Ovary (tissue), 9 donors: ENCODE data around the gene RND2. TPM values are rescaled to one million over a fixed set of nuclear protein-coding genes. Genes with fewer than 3 reads are reported as not detected.

Experiments
- DNase-seq, 5 donors: peaks; one replicate each; pipeline ENCODE4 v3.0.0-alpha.2; 2019 to 2020
- H3K27ac ChIP-seq, 2 donors: fragments of 200-600 bp; one replicate each; pipeline versions ENCODE4 v1.5.1 to v1.8.0; 2019 to 2022
- H3K27me3 ChIP-seq: fragments of 200-600 bp; one replicate; pipeline ENCODE4 v1.8.0; 2022
- H3K36me3 ChIP-seq: fragments of 200-600 bp; sonication (generic); one replicate; pipeline ENCODE4 v1.5.1; 2019
- H3K4me1 ChIP-seq: one replicate; pipeline ENCODE4 v1.8.1; 2013; ENCODE audit warnings: mild to moderate bottlenecking, moderate library complexity; ENCODE audit not compliant: insufficient read depth
- H3K4me3 ChIP-seq: fragments of 200-600 bp; sonication (generic); one replicate; pipeline ENCODE4 v1.5.1; 2017
- H3K9me3 ChIP-seq, 2 donors: fragments of 200-600 bp in 1 of 2; sonication (generic) in 1 of 2; one replicate each; pipeline versions ENCODE4 v1.5.1 to v1.8.1; 2013 to 2019; ENCODE audit warnings: mild to moderate bottlenecking in 1 of 2, moderate library complexity in 1 of 2
- CTCF ChIP-seq, 3 donors: fragments of 450-650 bp in 2 of 3; fragments of 200-600 bp in 1 of 3; IDR thresholded peaks; one replicate each; pipeline versions ENCODE4 v1.5.1 to v1.8.0; 2016 to 2022; ENCODE audit warnings: antibody characterized with exemption in 3 of 3, mild to moderate bottlenecking in 1 of 3
- EP300 ChIP-seq: sonication (generic); formaldehyde crosslinking; IDR thresholded peaks from one replicate; pipeline ENCODE4 v1.6.1; 2017; ENCODE audit warnings: antibody characterized with exemption
- POLR2A ChIP-seq: fragments of 450-650 bp; IDR thresholded peaks from one replicate; pipeline ENCODE4 v1.6.1; 2017; ENCODE audit warnings: antibody characterized with exemption, mild to moderate bottlenecking, moderate library complexity
- WGBS, 3 donors: extraction: QIAGEN DNeasy Blood & Tissue Kit in 1 of 3; methylation state at CpG; one replicate each; pipeline versions ENCODE4 v1.1.5 to v1.1.7; 2013 to 2017; 5-methylcytosine and 5-hydroxymethylcytosine counted together
- intact Hi-C, 4 donors: fragments of 100-400 bp; cut with DNase I; formaldehyde crosslinking; loops; one replicate each; pipeline versions ENCODE4 v1.11.0 to v1.15.1; 2022 to 2023
- polyA plus RNA-seq, 2 donors: library from polyadenylated mRNA; stranded (reverse); fragments of 200-250 nt in 1 of 2; fragments of 350-450 nt in 1 of 2; fragmentation: Illumina TruSeq in 1 of 2; extraction: RNeasy Lipid Tissue Mini Kit (QIAGEN cat#74804) in 1 of 2; gene quantifications; one replicate each; pipeline ENCODE4 v1.2.3, GENCODE V29; 2013 to 2014
- total RNA-seq, 7 donors: library from RNA; depleted of rRNA in 2 of 7; stranded (reverse); fragments of >200 nt in 2 of 7; fragmentation: NEBNext Ultra II Directional in 3 of 7; extraction: Animal tissue kit (Norgen Biotek cat#: 25700) in 3 of 7; gene quantifications; one replicate each; pipeline versions ENCODE4 v1.1.0 to v1.2.4, GENCODE V29; 2016 to 2023
- donor health status: DM: no; HTN: no; CAD: no; lungs with moderate emphysema.
- donor health status: DM: no; HTN: no; CAD: no.
- donor health status: Bipolar disorder and iron deficiency.
- donor health status: DM: yes; HTN: yes; CAD: no.
- donor health status: DM: no; HTN: no; CAD: no.
- donor health status: DM: yes; HTN: yes; CAD: no.

Gene RND2
- total and polyA plus RNA-seq, 9 donors: 2.5 to 11.6 (median 6.0) TPM

DNA sequence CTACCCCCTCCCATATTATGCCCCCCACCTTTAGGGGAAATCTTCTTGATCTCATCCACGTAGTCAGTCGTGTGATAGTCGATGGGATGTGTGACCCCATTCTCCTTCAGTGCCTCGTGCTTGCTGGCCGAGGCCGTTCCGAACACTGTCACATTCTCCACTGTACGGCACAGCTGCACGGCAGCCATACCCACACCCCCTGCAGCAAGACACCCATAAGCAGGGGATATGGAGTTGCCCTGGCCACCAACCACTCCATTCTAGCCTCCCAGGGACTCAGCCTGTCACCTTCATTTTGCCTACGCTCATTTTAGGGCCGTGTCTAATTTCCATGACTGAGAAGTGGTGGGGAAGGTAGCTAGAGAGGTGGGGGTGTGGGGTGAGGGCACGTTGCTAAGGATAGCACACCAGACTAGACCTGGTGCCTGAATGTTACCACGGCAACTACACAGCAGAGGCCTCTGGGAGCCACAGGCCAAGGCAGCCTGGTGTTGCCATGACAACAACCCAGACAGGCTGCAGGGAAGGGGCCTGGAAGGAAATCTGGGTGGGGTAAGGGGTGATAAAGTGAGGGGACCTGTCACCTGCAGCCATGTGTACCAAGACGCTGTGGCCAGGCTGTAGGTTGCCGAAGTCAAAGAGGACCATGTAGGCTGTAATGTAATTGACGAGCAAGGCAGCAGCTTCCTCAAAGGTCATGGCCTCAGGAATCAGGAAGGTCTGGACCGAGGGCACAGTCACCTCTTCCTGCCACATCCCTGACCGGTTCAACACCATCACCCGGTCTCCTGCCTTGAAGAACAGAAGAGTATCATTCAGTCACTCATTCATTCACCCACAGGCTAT lies 6.8 kb upstream of the RND2 start:
- no peak overlapping the region for H3K4me3 ChIP-seq
- intact Hi-C loops: no loop called here
- peak in 1 of 5 donors; percentile 42 for DNase-seq

GRCh38 chr17:43018932-43019331 lies 6.1 kb upstream of the RND2 start:
- Histone ChIP-seq H3K27me3 (no peaks in the 10 kb centered on the region), H3K27ac (peak overlapping the region in 1 of 2 donors; percentile 90), H3K4me3 (no peak overlapping the region), H3K4me1 (peaks cover 14% of the 10 kb centered on the region), H3K36me3 (no peaks in the 10 kb centered on the region), H3K9me3 (no peaks in the 10 kb centered on the region)
- no peak for TF ChIP-seq POLR2A
- no peak for TF ChIP-seq EP300
- TF ChIP-seq CTCF (IDR thresholded peaks at IDR 0.05): no peak
- DNase-seq: no peak
- intact Hi-C loops: no loop called here
- 36 to 38% (median 37%) methylated on average over 4 of the region's 4 CpGs for WGBS, 3 donors

More for the DNA sequence above, 6.8 kb upstream of the RND2 start:
- Histone ChIP-seq H3K4me1 (peaks cover 14% of the 10 kb centered on the region), H3K36me3 (no peaks in the 10 kb centered on the region), H3K9me3 (no peaks in the 10 kb centered on the region), H3K27me3 (no peaks in the 10 kb centered on the region), H3K27ac (peak overlapping the region in 1 of 2 donors; percentile 90)
- 68 to 74% (median 72%) methylated on average over 19 of the region's 19 CpGs for WGBS, 3 donors
- TF ChIP-seq EP300 (no peak), CTCF (IDR thresholded peaks at IDR 0.05) (no peak), POLR2A (no peak)

DNA sequence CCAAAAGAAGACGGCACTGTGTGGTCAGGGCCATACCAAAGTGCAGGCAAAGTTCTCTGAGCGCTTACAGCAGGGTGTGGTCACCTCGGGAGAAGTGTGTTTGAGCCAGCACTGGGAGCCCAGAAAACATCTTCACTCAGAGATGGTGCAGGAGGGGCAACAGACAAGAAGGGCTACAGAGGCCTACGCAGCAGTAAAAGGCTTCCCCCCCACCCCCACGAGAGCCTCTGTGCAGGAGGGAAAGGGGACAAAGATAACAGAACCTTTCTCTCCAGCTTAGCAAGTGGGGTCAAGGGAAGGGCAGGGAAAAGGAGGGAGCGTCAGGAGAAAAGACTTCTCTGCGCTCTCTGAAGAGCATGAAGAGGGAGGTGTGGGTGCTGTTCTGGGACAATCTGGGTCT lies 5.6 kb upstream of the RND2 start:
- no peak overlapping the region for H3K4me3 ChIP-seq
- no peaks in the 10 kb centered on the region for H3K9me3 ChIP-seq
- no peaks in the 10 kb centered on the region for H3K36me3 ChIP-seq
- no peak for TF ChIP-seq POLR2A
- no peak for TF ChIP-seq EP300
- no peak for TF ChIP-seq CTCF (IDR thresholded peaks at IDR 0.05)
- peak overlapping the region; percentile 16 to 90 for H3K27ac ChIP-seq
- WGBS, 3 donors: 7 to 14% (median 8%) methylated on average over 7 of the region's 7 CpGs
- H3K4me1 ChIP-seq: peaks cover 14% of the 10 kb centered on the region
- DNase-seq: peak in 3 of 5 donors; percentile 47 to 73 (median 56)
- intact Hi-C loops: no loop called here
- H3K27me3 ChIP-seq: no peaks in the 10 kb centered on the region

DNA sequence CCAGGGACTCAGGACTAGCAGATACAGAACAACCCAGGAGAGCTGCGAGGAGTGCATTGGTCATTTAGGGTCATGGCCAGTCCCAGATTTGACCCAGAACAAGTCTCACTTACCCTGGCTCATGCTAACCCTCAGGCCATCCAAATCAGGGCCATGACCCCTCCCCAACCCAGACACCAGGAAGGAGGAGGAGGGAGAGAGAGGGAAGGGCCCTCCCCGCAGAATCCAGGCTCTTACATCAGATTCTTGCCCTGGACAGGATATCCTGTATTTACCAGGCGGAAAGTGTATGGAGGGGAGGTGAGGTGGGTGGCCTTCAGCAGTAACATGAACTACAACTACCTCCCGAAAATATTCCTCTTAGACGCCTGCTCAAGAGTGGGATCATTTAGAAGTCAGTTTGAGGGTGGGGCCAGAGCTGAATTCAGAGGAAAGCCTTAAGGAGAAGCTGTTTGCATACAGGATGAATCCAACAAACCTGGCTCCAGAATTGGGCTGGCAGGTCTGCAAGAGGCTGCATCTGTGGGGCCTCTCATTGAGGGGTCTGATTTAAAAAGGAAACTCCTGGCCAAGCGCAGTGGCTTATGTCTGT lies 4.9 kb upstream of the RND2 start:
- TF ChIP-seq EP300 (no peak), CTCF (IDR thresholded peaks at IDR 0.05) (no peak), POLR2A (no peak)
- Histone ChIP-seq H3K27me3 (no peaks in the 10 kb centered on the region), H3K9me3 (no peaks in the 10 kb centered on the region), H3K4me3 (no peak overlapping the region), H3K36me3 (no peaks in the 10 kb centered on the region), H3K4me1 (peaks cover 14% of the 10 kb centered on the region), H3K27ac (peak overlapping the region; percentile 16 to 90)
- 25 to 37% (median 34%) methylated on average over 6 of the region's 6 CpGs for WGBS, 3 donors
- intact Hi-C loops: loop anchor here in 3 of 4 donors (5.0 to 10.0 kb wide), 6 partner anchors 107 to 295 kb away; partner anchors contain the start of genes NBR1 (in 2 of the 3), BRCA1 (in 1 of the 3) and TMEM106A (in 1 of the 3)
- DNase-seq: no peak
